Activated CD4-positive, alpha-beta T cell treated with anti-CD3 and anti-CD28 coated beads for 36 hours (primary cell): ENCODE data around the gene LRRK1. TPM values are rescaled to one million over a fixed set of nuclear protein-coding genes. Genes with fewer than 3 reads are reported as not detected.

Source experiments
- ATAC-seq: fragments of 200-7000 bp; cut with Tn5 transposase; one replicate; pipeline ENCODE4 v1.10.0; 2021; ENCODE audit warnings: mild to moderate bottlenecking, moderate library complexity
- CTCF ChIA-PET: fragments of 350-600 bp; sonication (Branson Sonifier 250); formaldehyde crosslinking; loops from one replicate; lab custom pipeline; 2021; ENCODE audit warnings: antibody characterized with exemption; lab: Charles Lee
- POLR2A ChIA-PET: fragments of 350-600 bp; sonication (Branson Sonifier 250); formaldehyde crosslinking; loops from one replicate; lab custom pipeline; 2021; ENCODE audit warnings: antibody characterized with exemption, inconsistent platforms; lab: Charles Lee
- DNase-seq: peaks from one replicate; pipeline ENCODE4 v3.0.0-alpha.2; 2020
- H3K27ac Mint-ChIP-seq: one replicate; pipeline ENCODE4 v1.8.0; 2021; ENCODE audit warnings: mixed read lengths
- H3K27me3 Mint-ChIP-seq: one replicate; pipeline ENCODE4 v1.8.0; 2021; ENCODE audit warnings: mixed read lengths
- H3K36me3 Mint-ChIP-seq: one replicate; pipeline ENCODE4 v1.8.0; 2021; ENCODE audit warnings: low read depth, mixed read lengths
- H3K4me1 Mint-ChIP-seq: one replicate; pipeline ENCODE4 v1.8.0; 2021; ENCODE audit warnings: mixed read lengths
- H3K4me3 Mint-ChIP-seq: one replicate; pipeline ENCODE4 v1.8.0; 2021; ENCODE audit warnings: mild to moderate bottlenecking, moderate library complexity, mixed read lengths
- H3K9me3 Mint-ChIP-seq: one replicate; pipeline ENCODE4 v1.8.0; 2021; ENCODE audit warnings: low read depth, mixed read lengths
- intact Hi-C, 2 experiments: fragments of 100-400 bp; cut with DNase I in 1 of 2; cut with micrococcal nuclease in 1 of 2; formaldehyde crosslinking; loops; one replicate each; pipeline versions ENCODE4 v1.14.2 to v1.15.1; 2022 to 2024; cut with DNase I, micrococcal nuclease
- total RNA-seq, 2 experiments: library from RNA; stranded (reverse); gene quantifications; one replicate each; pipeline ENCODE4 v1.2.3, GENCODE V29; 2021

The LRRK1 gene
- total RNA-seq, 2 experiments from 2014 or later = 0.35 to 0.73 TPM

- DNase-seq (no peak), ATAC-seq (no peak)
- ChIA-PET POLR2A (no interaction called here), CTCF (interaction anchor here (0.6 to 0.7 kb wide), 2 partner anchors 48 to 190 kb away, joined by 3 read pairs; no protein-coding TSS in a partner anchor)
- no peak overlapping the region for H3K27ac Mint-ChIP-seq
- H3K4me3 Mint-ChIP-seq = no peak overlapping the region
- H3K27me3 Mint-ChIP-seq = peaks cover 4% of the 10 kb centered on the region
- H3K4me1 Mint-ChIP-seq = no peaks in the 10 kb centered on the region
- no peaks in the 10 kb centered on the region for H3K9me3 Mint-ChIP-seq
- no peaks in the 10 kb centered on the region for H3K36me3 Mint-ChIP-seq
- intact Hi-C loops = no loop called here
Observed at GRCh38 chr15:101056366-101057334, 137.5 kb downstream of the LRRK1 start.

- no peak for DNase-seq
- Mint-ChIP-seq H3K27me3 (peaks cover 4% of the 10 kb centered on the region), H3K9me3 (no peaks in the 10 kb centered on the region), H3K4me3 (no peak overlapping the region), H3K36me3 (no peaks in the 10 kb centered on the region), H3K4me1 (no peaks in the 10 kb centered on the region), H3K27ac (no peak overlapping the region)
- ChIA-PET CTCF (interaction anchor here (0.9 kb wide), 1 partner anchor 201 kb away, joined by 4 read pairs; no protein-coding TSS in a partner anchor), POLR2A (no interaction called here)
- no peak for ATAC-seq
- intact Hi-C loops = no loop called here
Observed at GRCh38 chr15:101057841-101058407, 138.8 kb downstream of the LRRK1 start.

GRCh38 chr15:101058735-101059134 is 139.6 kb downstream of the LRRK1 start:
- ATAC-seq (no peak), DNase-seq (no peak)
- Mint-ChIP-seq H3K4me1 (no peaks in the 10 kb centered on the region), H3K4me3 (no peak overlapping the region), H3K9me3 (no peaks in the 10 kb centered on the region), H3K36me3 (no peaks in the 10 kb centered on the region), H3K27ac (no peak overlapping the region), H3K27me3 (peaks cover 4% of the 10 kb centered on the region)
- ChIA-PET POLR2A (interaction anchor here (0.7 kb wide), 1 partner anchor 115 kb away, joined by 3 read pairs; no protein-coding TSS in a partner anchor), CTCF (no interaction called here)
- intact Hi-C loops = no loop called here

GRCh38 chr15:101059381-101060341 is 140.5 kb downstream of the LRRK1 start:
- Mint-ChIP-seq H3K36me3 (no peaks in the 10 kb centered on the region), H3K9me3 (no peaks in the 10 kb centered on the region), H3K27me3 (peaks cover 4% of the 10 kb centered on the region), H3K27ac (no peak overlapping the region), H3K4me3 (no peak overlapping the region), H3K4me1 (no peaks in the 10 kb centered on the region)
- no peak for DNase-seq
- ChIA-PET POLR2A (no interaction called here), CTCF (no interaction called here)
- peak; percentile 12 for ATAC-seq
- intact Hi-C loops = no loop called here

GRCh38 chr15:101060576-101061551 is 141.7 kb downstream of the LRRK1 start:
- no peaks in the 10 kb centered on the region for H3K4me1 Mint-ChIP-seq
- intact Hi-C loops = no loop called here
- no peak overlapping the region for H3K27ac Mint-ChIP-seq
- DNase-seq (no peak), ATAC-seq (no peak)
- H3K27me3 Mint-ChIP-seq = peaks cover 4% of the 10 kb centered on the region
- H3K36me3 Mint-ChIP-seq = no peaks in the 10 kb centered on the region
- POLR2A ChIA-PET = no interaction called here
- H3K9me3 Mint-ChIP-seq = no peaks in the 10 kb centered on the region
- CTCF ChIA-PET = no interaction called here
- H3K4me3 Mint-ChIP-seq = no peak overlapping the region

- ChIA-PET POLR2A (no interaction called here), CTCF (no interaction called here)
- DNase-seq (no peak), ATAC-seq (no peak)
- Mint-ChIP-seq H3K4me1 (no peaks in the 10 kb centered on the region), H3K27ac (no peak overlapping the region), H3K27me3 (no peaks in the 10 kb centered on the region), H3K4me3 (no peak overlapping the region), H3K36me3 (no peaks in the 10 kb centered on the region), H3K9me3 (no peaks in the 10 kb centered on the region)
- intact Hi-C loops = no loop called here
Observed at GRCh38 chr15:101062063-101062462, 142.9 kb downstream of the LRRK1 start.

GRCh38 chr15:101062471-101063171 is 143.5 kb downstream of the LRRK1 start:
- H3K27me3 Mint-ChIP-seq = no peaks in the 10 kb centered on the region
- no peak overlapping the region for H3K4me3 Mint-ChIP-seq
- no peaks in the 10 kb centered on the region for H3K9me3 Mint-ChIP-seq
- intact Hi-C loops = no loop called here
- H3K4me1 Mint-ChIP-seq = no peaks in the 10 kb centered on the region
- H3K27ac Mint-ChIP-seq = no peak overlapping the region
- DNase-seq (no peak), ATAC-seq (no peak)
- ChIA-PET POLR2A (no interaction called here), CTCF (interaction anchor here (0.6 kb wide), 1 partner anchor 55 kb away, joined by 3 read pairs; no protein-coding TSS in a partner anchor)
- H3K36me3 Mint-ChIP-seq = no peaks in the 10 kb centered on the region

- ChIA-PET POLR2A (no interaction called here), CTCF (interaction anchor here (0.6 kb wide), 1 partner anchor 55 kb away, joined by 3 read pairs; no protein-coding TSS in a partner anchor)
- ATAC-seq (no peak), DNase-seq (no peak)
- no peaks in the 10 kb centered on the region for H3K36me3 Mint-ChIP-seq
- no peak overlapping the region for H3K4me3 Mint-ChIP-seq
- H3K27me3 Mint-ChIP-seq = no peaks in the 10 kb centered on the region
- H3K27ac Mint-ChIP-seq = no peak overlapping the region
- H3K9me3 Mint-ChIP-seq = no peaks in the 10 kb centered on the region
- intact Hi-C loops = no loop called here
- H3K4me1 Mint-ChIP-seq = no peaks in the 10 kb centered on the region
Observed at GRCh38 chr15:101063212-101063611, 144.1 kb downstream of the LRRK1 start.

- H3K27ac Mint-ChIP-seq = no peak overlapping the region
- H3K9me3 Mint-ChIP-seq = no peaks in the 10 kb centered on the region
- H3K36me3 Mint-ChIP-seq = no peaks in the 10 kb centered on the region
- no peaks in the 10 kb centered on the region for H3K27me3 Mint-ChIP-seq
- CTCF ChIA-PET = interaction anchor here (0.6 kb wide), 1 partner anchor 43 kb away, joined by 3 read pairs; no protein-coding TSS in a partner anchor
- POLR2A ChIA-PET = interaction anchor here (0.6 kb wide), 1 partner anchor 224 kb away, joined by 5 read pairs; no protein-coding TSS in a partner anchor
- H3K4me1 Mint-ChIP-seq = no peaks in the 10 kb centered on the region
- no peak for DNase-seq
- ATAC-seq = no peak
- intact Hi-C loops = no loop called here
- no peak overlapping the region for H3K4me3 Mint-ChIP-seq
Observed at GRCh38 chr15:101063891-101064794, 145.0 kb downstream of the LRRK1 start.
